HG03159 (cell line): Measurements from ENCODE around the gene TSNAX.

Experiments used
- ATAC-seq: cut with Tn5 transposase; IDR thresholded peaks from one replicate; pipeline ENCODE4 v1.9.1; 2021; ENCODE audit warnings: mild to moderate bottlenecking, moderate library complexity; ENCODE audit not compliant: unreplicated experiment

The TSNAX gene

DNA sequence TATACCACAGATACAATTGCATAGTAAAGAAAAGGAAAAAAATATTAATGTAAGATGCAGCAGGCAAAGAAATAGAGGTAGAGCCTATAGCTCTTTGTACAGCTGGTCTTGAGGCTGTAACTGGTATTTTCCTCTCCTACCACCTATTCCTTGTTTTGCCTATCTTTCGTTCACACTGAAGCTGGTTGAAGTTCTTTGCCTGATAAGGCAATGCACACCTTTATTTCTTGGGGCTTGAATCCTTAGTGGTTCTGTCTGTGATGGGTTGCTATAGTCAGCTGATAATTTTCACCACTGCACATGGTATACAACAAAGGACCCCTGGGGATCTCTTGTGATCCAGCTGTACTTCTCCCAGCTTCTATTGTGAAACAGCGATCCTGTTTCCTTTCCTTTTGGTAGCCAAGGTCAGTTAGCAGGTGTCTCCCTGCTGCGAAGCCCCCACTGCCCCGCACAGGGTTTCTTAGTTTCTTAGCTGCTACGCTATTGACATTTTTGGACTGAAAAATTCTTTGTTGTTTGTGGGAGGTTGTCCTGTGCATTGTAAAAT, 9.9 kb upstream of the TSNAX start:
- ATAC-seq = no peak

DNA sequence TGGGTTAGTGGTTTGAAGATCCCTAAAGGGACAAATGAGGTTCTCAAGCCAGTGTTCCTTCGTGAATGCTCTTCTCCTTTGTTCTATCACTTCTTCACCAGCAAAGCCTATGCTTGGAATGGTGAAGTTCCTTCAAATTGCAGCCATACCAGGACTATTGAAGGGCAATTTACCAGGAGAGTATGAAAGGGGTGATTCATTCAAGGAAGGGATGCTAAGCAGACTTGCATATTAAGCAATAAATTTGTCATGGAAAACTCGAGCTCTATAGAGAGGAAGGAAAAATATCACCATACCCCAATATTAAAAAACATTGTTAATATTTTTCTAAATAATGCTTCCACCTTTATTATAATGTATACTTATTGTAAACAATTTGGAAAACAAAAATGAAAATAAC, 9.3 kb upstream of the TSNAX start:
- ATAC-seq = no peak

- no peak for ATAC-seq
Measured at GRCh38 chr1:231522038-231522437, 6.4 kb upstream of the TSNAX start.

GRCh38 chr1:231522931-231523642, 5.4 kb upstream of the TSNAX start:
- ATAC-seq = no peak

DNA sequence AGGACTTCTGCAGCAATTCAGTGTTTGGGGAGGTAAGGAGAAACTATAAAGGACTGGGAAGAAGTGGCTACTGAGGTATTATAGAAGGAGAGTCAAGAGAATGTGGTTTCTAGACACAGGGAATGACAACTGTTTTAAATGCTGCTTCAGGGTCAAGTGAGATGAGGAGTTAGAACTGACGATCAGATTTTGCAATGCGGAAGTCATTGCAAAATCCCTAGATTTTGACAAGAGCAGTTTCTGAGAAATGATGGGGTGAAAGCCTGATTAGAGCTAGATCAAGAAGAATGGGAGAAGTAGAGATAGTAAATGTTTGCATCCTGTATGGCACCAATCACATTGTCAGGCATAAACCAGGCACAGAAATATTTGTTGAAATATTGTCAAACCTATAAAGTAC, 4.7 kb upstream of the TSNAX start:
- ATAC-seq = no peak

DNA sequence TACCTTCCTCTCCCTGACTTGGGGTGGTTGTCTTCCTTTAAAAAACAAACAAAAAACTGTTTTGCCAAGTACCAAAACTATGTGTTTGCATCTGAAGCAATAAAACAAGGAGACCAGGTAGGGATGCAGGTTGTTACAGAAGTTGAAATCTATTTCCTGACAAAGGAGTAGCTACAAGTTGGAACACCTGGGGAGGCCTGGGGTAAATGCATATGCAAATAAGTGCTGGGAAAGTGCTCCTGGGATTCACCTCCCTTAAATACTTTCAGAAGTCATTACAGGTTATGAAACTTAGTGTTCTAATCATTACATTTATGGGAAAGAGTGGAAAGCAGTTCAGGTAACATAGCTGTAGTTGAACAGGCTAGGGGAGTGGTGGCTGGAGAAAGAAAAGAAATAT, 1.9 kb upstream of the TSNAX start:
- no peak for ATAC-seq

GRCh38 chr1:231527586-231528171, 790 bp upstream of the TSNAX start:
- peak; percentile 25 for ATAC-seq

DNA sequence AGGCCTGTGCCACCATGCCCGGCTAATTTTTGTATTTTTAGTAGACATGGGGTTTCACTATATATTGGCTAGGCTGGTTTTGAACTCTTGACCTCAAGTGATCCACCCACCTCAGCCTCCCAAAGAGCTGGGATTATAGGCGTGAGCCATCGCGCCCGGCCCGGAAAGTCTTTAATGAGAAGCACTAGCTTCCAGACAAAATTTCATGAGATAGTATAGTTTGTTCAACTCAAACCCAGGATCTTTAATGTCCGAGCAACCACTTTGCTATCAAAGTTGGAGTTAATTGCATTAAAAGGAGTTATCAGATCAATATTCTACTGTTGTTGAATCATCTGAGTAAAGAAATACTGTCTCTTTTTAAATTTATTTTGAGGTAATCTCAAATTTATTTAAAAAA, 4.8 kb downstream of the TSNAX start:
- no peak for ATAC-seq

DNA sequence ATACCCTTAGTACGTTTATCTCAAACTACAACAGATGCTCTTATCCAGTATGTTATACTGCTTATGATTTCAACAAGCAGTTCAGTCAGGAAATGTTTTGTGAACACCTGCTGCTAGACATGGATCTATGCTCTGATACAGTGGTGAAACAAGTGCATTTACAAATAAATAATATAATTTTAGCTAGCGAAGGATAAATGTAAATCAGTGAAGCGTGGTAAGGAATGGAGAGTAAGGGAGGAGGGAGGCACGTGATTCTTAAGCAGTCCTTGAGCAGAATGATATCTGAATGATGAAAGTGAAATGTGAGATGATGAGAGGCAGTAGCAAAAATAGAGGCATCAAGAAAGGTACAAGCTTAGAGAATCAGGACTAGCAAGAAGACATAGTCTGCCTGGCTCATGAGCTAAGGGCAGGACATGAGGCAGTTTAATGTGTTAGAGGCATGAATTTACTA, 6.3 kb downstream of the TSNAX start:
- ATAC-seq = no peak

GRCh38 chr1:231536099-231536498, 7.6 kb downstream of the TSNAX start:
- no peak for ATAC-seq

DNA sequence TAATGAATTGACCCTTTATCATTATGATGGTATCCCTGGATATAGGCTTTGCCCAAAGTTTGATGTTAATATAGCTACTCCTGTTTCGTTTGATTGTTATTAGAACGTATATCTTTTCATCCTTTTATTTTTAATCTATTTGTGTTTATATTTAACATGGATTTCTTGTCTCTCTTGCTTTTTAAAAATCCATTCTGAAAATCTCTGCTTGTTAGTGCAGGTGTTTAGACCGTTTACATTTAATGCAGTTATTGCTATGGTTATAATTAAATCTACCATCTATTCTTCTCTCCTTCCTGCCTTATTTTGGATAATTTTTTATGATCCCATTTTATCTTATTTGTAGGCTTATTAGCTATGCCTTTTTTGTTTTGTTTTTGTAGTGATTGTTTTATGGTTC, 12.4 kb downstream of the TSNAX start:
- no peak for ATAC-seq

DNA sequence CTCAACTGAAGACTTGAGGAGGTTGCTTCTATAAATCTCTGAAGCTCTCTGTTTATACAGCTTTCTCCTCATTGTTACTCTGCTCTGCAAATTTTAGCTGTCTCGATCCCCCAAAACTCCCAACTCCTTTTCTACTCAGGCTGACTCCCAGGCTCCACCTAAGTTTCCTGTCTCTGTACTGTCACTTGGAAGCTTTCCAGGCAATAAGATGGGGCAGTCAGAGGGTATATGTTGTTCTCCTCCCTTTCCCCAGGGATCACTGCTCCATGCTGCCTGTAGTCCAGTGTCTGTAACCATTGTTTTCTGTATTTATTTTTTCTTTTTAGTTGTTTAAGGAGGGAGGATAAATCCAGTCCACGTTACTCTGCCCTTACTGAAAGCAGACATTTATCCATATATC, 13.4 kb downstream of the TSNAX start:
- ATAC-seq = no peak

DNA sequence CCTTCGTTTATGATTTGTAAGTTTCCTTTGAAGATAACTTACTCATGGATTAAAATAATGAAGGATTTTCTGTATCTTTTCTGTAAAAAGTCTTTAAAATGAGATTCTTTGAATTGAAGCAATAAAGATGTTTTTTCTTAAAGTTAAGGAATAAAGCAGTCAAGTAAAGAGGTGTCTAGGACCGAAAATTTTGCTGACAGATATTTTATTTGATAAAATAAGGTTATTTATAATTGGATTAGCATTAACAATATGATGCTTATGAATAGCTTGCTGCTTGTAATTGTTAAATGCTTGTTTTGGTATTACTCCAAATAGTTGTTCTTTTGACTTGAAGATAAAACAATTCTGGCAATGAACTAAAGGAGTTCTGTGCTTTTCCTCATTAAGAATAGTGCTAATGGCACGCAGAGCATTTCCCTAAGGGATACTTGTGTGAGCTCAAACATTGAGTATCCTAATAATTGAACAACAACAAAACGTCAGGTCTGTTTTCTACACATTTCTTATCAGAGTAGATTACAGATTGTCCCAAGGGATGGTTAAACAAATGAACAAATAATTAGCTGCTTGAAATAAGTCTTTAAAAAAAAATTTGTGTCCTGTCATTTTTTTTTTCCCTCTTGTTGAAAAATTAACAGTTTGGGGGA, 16.6 kb downstream of the TSNAX start:
- no peak for ATAC-seq

DNA sequence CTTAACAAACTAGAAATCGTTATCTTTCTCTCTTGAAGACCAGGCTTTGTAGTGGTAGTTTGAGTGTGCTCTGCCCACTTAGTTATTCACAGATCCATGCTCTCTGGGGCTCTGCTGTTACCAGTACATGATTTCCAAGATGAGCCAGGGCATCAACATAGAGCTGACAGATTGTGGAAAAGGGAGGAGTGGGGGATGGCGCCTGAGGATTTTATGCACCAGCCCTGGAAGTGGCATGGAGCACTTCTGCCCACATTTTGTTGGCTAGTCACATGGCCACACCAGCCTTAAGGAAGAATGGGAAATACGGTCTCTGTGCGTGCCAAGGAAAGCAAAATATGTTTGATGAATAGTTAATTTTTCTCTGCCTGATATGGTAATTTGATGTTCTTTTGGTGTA, 18.2 kb downstream of the TSNAX start:
- ATAC-seq = no peak

GRCh38 chr1:231549733-231550447, 21.4 kb downstream of the TSNAX start:
- ATAC-seq = no peak

DNA sequence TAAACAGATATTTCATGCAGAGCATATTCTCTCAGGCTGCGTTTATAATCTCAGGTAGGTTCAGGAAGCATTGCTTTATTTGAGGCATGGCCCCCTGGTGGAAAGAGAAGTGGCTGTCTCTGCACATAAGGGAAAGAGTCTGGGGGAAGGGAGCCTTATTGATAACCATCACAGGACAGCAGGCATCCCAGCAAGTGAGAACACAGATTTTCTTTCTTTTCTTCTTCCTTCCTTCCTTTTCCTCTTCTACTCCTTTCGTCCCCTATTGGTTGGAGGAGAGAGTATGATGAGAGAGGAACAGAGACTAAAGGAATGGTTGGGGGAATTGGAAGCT, 21.9 kb downstream of the TSNAX start:
- ATAC-seq = peak; percentile 70

DNA sequence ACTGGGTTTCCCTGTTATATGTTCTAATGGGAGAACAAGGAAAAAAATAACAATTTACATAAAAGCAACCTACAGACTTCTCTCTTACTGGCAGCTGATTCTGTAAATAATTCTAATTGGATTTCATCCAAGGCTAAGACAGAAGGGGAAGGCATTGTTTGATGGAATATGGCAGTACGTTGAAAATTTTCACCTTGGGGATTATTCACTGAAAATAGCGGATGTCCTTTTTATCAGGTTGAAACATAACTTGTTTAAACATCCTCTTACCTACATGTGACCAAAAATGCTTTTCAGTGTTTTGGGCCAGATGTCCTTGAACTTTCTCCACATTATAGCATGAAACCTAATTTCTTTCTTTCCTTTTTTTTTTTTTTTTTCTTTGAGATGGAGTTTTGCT, 24.9 kb downstream of the TSNAX start:
- no peak for ATAC-seq

GRCh38 chr1:231554969-231555368, 26.5 kb downstream of the TSNAX start:
- no peak for ATAC-seq

DNA sequence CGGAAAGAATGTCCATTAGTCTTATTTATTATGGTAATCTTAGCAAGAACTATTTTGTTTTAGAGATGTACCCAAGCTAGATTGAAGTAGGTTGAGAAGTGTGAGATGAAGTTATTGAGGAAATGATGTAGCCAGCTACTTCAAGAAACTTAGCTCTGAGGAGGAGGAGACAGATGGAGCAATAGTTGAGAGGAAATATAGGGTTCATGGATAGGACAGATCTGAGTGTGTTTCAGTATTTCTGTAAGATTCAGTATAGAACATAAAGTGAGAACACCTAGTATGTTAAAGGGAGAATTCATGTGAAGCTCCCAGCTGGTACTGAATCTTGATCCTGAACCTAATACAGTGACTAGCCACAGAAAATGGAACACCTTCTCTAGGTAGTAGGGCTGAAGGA, 28.9 kb downstream of the TSNAX start:
- no peak for ATAC-seq

- ATAC-seq = no peak
Measured at GRCh38 chr1:231557898-231558707, 29.6 kb downstream of the TSNAX start.

- ATAC-seq = no peak
Measured at GRCh38 chr1:231558708-231559185, 30.3 kb downstream of the TSNAX start.
